Fibroblast of pulmonary artery (primary cell): ENCODE data around the gene SUCLG2.

Source experiments
- DNase-seq: peaks from one replicate; pipeline ENCODE4 v3.0.0-alpha.2; 2010; ENCODE audit warnings: low read depth
- H3K4me3 ChIP-seq: replicated peaks from 2 replicates; pipeline ENCODE4 v1.5.1; 2011; ENCODE audit warnings: low read depth, mild to moderate bottlenecking, control low read depth, low read length, moderate library complexity
- CTCF ChIP-seq: IDR thresholded peaks from 2 replicates; pipeline ENCODE4 v1.5.1; 2011; ENCODE audit warnings: mild to moderate bottlenecking, control low read depth, low read length, inconsistent platforms; ENCODE audit errors: missing control alignments

SUCLG2 gene

DNA sequence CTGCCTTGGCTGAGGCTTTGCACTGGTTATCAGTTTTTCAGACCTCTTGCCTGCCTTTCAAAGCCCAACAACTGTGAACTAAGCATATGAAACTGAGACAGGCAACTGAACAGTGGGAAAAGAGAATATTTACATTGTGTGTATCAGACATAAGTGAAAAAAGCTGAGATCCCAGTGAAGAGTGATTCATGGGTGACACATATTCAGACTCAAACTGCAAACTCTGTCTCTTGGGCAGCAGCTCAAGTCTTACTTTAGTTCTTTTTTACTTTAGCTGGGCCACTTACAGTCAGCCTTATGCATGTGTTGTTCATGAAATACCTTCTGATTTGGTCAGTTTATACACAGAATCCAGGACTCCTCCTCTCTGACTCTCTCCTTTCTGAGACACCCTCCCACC, 19.2 kb downstream of the SUCLG2 start:
- no peak overlapping the region for H3K4me3 ChIP-seq
- peak; percentile 56 for DNase-seq
- TF ChIP-seq CTCF: no peak

DNA sequence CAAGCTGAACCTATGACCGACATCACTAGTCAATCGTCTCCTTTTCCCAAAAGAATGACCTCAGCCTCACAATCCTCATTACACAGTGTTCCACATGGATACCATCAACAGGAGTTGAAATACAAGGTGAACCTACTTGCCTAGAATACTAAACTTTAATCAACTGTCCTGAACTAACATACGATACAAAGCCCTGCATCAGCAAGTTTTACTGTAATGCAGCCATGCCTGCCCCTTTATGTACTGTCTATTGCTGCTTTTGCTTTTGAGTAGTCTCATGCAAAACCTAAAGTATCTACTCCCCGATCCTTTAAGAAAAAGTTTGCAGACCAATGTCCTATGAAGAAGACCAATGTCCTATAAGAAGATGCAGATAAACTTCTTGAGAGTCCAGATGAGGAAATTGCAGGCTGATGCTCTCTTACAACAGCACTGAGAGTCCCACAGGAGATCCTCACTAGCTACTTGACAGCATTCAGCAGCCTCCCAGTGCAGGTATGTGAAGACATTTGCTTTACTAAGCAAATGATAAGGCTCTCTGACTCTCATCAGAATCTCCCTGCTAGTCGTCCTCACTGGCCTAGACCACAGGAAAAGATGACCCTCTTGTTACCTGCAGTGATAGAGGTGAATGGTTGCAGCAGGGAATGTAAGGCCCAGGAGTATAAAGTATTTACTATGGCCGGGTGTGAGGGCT, 23.6 kb downstream of the SUCLG2 start:
- no peak for TF ChIP-seq CTCF
- no peak for DNase-seq
- H3K4me3 ChIP-seq: no peak overlapping the region

DNA sequence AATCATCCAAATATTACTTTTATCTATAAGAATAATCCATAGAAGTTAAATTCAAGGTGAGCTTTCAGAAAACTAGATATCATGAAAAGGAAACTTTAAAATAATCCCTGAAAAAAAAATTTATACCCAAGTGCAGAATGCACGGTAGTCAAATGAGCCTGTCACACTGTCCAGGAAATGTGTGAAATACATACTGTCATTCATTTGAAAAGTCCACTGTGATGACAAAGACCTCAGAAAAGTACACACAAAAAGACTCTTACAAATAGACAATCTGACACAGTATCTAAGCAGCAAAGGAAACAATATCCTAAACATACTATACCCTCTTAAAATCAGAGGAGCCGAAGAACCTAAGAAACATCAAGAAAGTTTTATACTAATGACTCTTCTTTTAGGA, 29.7 kb downstream of the SUCLG2 start:
- no peak for TF ChIP-seq CTCF
- no peak for DNase-seq
- no peak overlapping the region for H3K4me3 ChIP-seq

DNA sequence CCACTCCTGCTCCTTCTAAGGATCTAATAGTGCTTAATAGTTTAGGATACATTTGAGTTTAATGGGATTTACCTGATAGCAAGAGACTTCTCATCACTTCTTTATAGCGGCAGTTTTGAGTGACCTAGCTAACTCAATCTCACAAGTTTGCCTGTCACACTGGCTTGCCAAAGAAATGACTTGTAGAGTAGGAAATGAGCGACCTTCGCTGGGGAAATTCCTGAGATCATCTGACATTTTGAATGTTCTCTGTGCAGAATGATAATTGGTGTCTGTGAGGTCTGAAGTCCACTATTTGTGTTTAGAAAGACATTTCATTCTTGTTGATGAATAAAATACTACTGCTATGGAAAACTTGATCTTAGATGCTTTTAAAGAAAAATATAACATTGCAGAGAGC, 30.3 kb downstream of the SUCLG2 start:
- no peak for DNase-seq
- H3K4me3 ChIP-seq: no peak overlapping the region
- no peak for TF ChIP-seq CTCF

DNA sequence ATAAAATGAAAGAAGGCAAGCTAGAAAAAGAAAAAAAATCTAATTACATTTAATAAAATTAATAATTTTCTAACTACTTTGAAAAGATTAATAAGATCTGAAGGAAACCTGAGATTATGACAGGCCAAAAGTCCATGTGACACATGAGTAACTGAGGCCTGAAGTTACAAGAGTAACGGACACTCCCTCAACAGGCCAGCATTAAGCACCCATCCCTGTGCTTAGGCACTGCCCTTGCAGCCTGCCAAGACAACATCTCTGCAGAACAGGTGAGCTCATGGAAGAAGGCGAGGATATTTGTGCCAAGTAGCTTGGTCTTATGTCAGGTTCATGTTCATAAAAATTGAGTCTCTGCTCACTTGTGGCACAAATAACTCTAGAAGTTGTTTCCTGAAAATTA, 31.8 kb downstream of the SUCLG2 start:
- TF ChIP-seq CTCF: no peak
- DNase-seq: no peak
- H3K4me3 ChIP-seq: no peak overlapping the region

GRCh38 chr3:67620869-67621268, 33.5 kb downstream of the SUCLG2 start:
- DNase-seq: no peak
- no peak for TF ChIP-seq CTCF
- no peak overlapping the region for H3K4me3 ChIP-seq

DNA sequence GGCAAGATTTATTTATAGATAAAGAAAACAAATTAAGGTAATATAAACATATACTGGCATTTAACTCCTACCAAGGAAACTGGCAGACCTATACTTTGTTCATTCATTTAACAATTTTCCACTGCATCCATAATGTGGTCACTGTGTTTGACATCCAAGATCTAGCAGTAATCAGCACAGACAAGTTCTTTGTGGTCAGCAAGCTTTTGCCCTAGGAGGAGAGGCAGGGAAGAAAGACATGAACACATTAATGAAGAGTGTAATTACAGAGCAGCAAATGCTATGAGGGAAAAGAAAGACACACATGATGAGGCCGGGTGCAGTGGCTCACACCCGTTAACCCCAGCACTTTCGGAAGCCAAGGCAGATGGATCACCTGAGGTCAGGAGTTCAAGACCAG, 34.4 kb downstream of the SUCLG2 start:
- no peak overlapping the region for H3K4me3 ChIP-seq
- DNase-seq: no peak
- no peak for TF ChIP-seq CTCF
